ENCODE results near the gene TOM1. TPM values are rescaled to one million over a fixed set of nuclear protein-coding genes. Genes with fewer than 3 reads are reported as not detected.

TOM1 gene
- total RNA-seq, 1 donor from 2014 or later: 61.5 TPM

DNA sequence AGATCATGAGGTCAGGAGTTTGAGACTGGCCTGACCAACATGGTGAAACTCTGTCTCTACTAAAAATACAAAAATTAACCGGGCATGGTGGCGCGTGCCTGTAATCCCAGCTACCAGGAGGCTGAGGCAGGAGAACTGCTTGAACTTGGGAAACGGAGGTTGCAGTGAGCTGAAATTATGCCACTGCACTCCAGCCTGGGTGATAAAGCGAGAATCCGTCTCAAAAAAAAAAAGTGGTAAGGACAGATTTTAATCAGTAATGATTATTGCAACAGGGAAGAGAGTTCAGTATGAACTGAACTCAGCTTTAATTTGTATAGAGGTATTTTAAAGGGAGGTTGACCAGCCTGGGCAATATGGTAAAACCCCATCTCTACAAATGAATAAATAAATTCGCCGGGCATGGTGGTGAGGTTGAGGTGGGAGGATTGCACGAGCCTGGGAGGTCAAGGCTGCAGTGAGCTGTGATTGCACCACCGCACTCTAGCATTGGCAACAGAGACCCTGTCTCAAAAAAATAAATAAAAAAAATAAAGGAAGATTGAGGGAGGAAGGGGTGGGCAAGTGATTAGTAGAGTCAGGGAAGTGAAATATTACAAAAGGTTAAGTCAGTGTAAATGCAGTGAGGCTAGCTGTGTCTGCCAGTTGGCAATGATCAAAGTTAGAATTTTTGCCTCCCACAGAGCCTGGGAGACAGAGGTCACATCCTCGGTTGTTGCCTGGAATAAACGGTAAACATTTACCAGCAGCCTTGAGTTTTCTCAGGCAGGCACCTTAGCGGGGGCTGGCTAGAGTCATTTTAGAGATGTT is 97.6 kb downstream of the TOM1 start:
- peak; percentile 48 for DNase-seq (ENCODE audit: low read depth)
- H3K4me3 ChIP-seq (ENCODE audit: low read depth, low read length): no peak overlapping the region
- TF ChIP-seq, protein P1, sequence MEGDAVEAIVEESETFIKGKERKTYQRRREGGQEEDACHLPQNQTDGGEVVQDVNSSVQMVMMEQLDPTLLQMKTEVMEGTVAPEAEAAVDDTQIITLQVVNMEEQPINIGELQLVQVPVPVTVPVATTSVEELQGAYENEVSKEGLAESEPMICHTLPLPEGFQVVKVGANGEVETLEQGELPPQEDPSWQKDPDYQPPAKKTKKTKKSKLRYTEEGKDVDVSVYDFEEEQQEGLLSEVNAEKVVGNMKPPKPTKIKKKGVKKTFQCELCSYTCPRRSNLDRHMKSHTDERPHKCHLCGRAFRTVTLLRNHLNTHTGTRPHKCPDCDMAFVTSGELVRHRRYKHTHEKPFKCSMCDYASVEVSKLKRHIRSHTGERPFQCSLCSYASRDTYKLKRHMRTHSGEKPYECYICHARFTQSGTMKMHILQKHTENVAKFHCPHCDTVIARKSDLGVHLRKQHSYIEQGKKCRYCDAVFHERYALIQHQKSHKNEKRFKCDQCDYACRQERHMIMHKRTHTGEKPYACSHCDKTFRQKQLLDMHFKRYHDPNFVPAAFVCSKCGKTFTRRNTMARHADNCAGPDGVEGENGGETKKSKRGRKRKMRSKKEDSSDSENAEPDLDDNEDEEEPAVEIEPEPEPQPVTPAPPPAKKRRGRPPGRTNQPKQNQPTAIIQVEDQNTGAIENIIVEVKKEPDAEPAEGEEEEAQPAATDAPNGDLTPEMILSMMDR (IDR thresholded peaks at IDR 0.05; ENCODE audit: insufficient read depth, low read length, poor library complexity, severe bottlenecking): no peak
- no peaks in the 10 kb centered on the region for H3K36me3 ChIP-seq (ENCODE audit: control insufficient read depth, insufficient read depth, low read length)
- no peaks in the 10 kb centered on the region for H3K27me3 ChIP-seq (ENCODE audit: control insufficient read depth, insufficient read depth, low read length)

Other genes starting within 250 kb of the TOM1 start
- not detected in 2 replicates for gene ISX, start 233.7 kb upstream of the TOM1 start, total RNA-seq
- gene HMGXB4, start 42.4 kb upstream of the TOM1 start, total RNA-seq: 23.4 and 27.7 TPM in 2 replicates
- gene HMOX1, start 81.2 kb downstream of the TOM1 start, total RNA-seq: 37.7 and 45.7 TPM in 2 replicates
- 31.5 and 34.6 TPM in 2 replicates for gene MCM5, start 100.2 kb downstream of the TOM1 start, total RNA-seq
- gene RASD2, start 240.9 kb downstream of the TOM1 start, total RNA-seq: 0.04 and 1.4 TPM in 2 replicates

Measured in kidney epithelial cell (primary cell).